Measurements from ENCODE around the gene CLMP.

CLMP gene

GRCh38 chr11:123055191-123055901 is 139.7 kb downstream of the CLMP start:
- no peak for DNase-seq (ENCODE audit: low spot score)

GRCh38 chr11:123054301-123055065 is 140.6 kb downstream of the CLMP start:
- DNase-seq (ENCODE audit: low spot score) = peak; percentile 77

GRCh38 chr11:123052901-123053721 is 141.9 kb downstream of the CLMP start:
- DNase-seq (ENCODE audit: low spot score) = no peak

GRCh38 chr11:123051634-123052033 is 143.4 kb downstream of the CLMP start:
- DNase-seq (ENCODE audit: low spot score) = no peak

GRCh38 chr11:123051146-123051545 is 143.9 kb downstream of the CLMP start:
- no peak for DNase-seq (ENCODE audit: low spot score)

GRCh38 chr11:123047947-123048293 is 147.1 kb downstream of the CLMP start:
- no peak for DNase-seq (ENCODE audit: low spot score)

GRCh38 chr11:123047266-123047946 is 147.6 kb downstream of the CLMP start:
- DNase-seq (ENCODE audit: low spot score) = no peak

- no peak for DNase-seq (ENCODE audit: low spot score)
Measured at GRCh38 chr11:123046473-123047259, 148.4 kb downstream of the CLMP start.

GRCh38 chr11:123045101-123045500 is 149.9 kb downstream of the CLMP start:
- no peak for DNase-seq (ENCODE audit: low spot score)

GRCh38 chr11:123041185-123041584 is 153.9 kb downstream of the CLMP start:
- no peak for DNase-seq (ENCODE audit: low spot score)

- DNase-seq (ENCODE audit: low spot score) = no peak
Measured at GRCh38 chr11:123040111-123040432, 155.0 kb downstream of the CLMP start.

- no peak for DNase-seq (ENCODE audit: low spot score)
Measured at GRCh38 chr11:123035831-123036230, 159.2 kb downstream of the CLMP start.

- DNase-seq (ENCODE audit: low spot score) = no peak
Measured at GRCh38 chr11:123034597-123034996, 160.5 kb downstream of the CLMP start.

- DNase-seq (ENCODE audit: low spot score) = no peak
Measured at GRCh38 chr11:123033895-123034294, 161.2 kb downstream of the CLMP start.

- DNase-seq (ENCODE audit: low spot score) = no peak
Measured at GRCh38 chr11:123030517-123030916, 164.5 kb downstream of the CLMP start.

- DNase-seq (ENCODE audit: low spot score) = peak; percentile 42
Measured at GRCh38 chr11:123020968-123021367, 174.1 kb downstream of the CLMP start.
